ENCODE measurements around the gene FOXC2.

GRCh38 chr16:86580791-86581170 lies 14.2 kb downstream of the FOXC2 start:
- no peak for TF ChIP-seq REST (IDR thresholded peaks at IDR 0.05; ENCODE audit: low read depth, low read length)
- no peak for TF ChIP-seq EP300 (IDR thresholded peaks at IDR 0.05; ENCODE audit: borderline replicate concordance in 1 of 2, control insufficient read depth in 1 of 2, low read depth in 2 of 2, low read length in 2 of 2)
- TF ChIP-seq GATAD2B (conservative IDR thresholded peaks at IDR 0.05; ENCODE audit: low read depth) = no peak
- no peak for TF ChIP-seq EGR1 (IDR thresholded peaks at IDR 0.05; ENCODE audit: borderline replicate concordance in 1 of 2, low read depth in 2 of 2, low read length in 2 of 2)
- TF ChIP-seq MTA2 (IDR thresholded peaks at IDR 0.05; ENCODE audit: low read depth) = no peak
- TF ChIP-seq ZNF24 (IDR thresholded peaks at IDR 0.05) = no peak
- TF ChIP-seq TCF7 (IDR thresholded peaks at IDR 0.05; ENCODE audit: borderline replicate concordance) = no peak
